Measurements from ENCODE around the gene KCNA1. TPM values are rescaled to one million over a fixed set of nuclear protein-coding genes. Genes with fewer than 3 reads are reported as not detected.
"Not testable (repeated sequence)": the region's sequence is repeated elsewhere in the genome, so short reads cannot be mapped to it uniquely, and the experiment has no call there.

KCNA1 gene
- polyA plus RNA-seq (2012; ENCODE audit: insufficient read depth, insufficient read length): not detected

DNA sequence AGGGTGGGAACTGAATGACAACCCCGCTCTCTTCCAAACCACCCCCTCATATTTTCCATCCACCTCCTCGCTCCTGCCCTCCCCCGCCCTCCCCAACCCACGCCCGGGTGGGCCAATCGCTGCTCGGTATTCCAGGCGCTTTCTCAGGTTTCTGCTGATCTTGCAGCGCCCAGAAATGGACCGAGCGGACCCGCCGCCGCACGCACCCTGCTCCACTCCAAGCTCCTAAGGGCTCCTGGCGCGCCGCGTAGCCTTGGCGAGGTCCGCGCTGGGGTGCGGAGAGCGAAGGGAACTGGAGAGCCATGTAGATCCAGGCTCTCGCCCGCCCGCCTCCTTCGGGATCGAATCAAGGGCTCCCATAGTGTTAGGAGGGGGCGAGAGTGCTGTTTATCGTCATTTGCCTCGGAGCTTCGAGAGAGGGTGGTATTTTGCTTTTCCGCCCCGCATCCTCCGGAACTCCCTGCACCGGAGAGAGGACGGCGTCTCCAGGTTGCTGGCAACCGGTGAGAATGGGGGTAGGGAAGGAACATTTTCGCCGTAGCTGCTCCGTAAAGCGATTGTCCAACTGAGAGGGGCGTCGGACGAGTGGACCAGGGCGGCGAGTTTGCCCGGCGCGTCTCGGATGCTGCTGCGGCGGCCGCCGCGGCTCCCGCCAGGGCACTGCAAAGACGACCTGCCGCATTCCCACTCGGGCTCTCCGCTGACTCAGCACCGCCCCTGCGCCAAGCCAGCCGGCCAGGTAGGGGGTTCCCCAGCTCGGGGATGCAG is at the start of gene KCNA1:
Gene KCNA1, plus strand, starts transcription at position 172 of the 768 bp plus-strand sequence. CDS start 1,474 bp downstream, outside the sequence.
- DNase-seq (ENCODE audit: low read depth, low spot score): no peak
- H3K4me3 ChIP-seq (ENCODE audit: low read length): no peak within 1 kb of the TSS

DNA sequence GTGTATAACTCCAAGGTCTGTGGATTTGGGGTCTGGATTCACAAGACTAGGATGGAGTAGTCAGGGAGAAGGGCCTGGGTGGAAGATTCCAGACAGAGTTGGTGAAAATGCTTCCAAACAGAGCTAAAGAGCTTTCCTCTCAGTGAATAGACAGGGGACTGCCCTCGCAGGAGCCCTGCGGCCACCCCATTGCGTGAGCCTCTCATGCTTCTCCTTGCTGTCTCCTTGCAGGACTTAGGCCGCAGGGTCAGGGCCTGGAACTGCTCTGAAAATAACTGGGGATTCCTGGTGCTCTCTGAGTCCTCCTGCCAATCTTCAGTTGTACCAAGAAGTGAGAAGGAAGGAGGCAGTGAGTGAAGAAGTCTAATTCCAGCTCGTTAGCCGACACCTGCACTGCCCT is 49.0 kb upstream of the KCNA1 start:
- no peak for DNase-seq (ENCODE audit: low read depth, low spot score)

DNA sequence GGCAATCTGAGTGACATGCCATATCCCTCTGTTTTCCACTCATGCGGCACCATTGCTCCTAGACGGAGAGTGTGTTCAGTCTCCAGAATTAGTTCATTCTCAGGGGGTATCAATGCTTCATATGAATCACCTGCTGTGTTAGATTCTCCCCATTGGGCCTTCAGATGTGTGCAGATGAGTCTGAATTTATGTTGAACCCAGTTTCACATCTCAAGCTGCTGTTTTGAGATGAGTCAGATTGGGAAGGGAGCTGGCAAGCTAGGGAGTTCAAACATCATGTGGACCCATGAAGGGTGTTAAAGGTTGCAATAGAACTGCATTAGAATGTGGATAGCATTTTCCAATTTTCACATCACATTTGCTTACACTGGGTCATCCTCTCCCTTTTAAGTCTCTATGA is 46.9 kb upstream of the KCNA1 start:
- no peak overlapping the region for H3K4me3 ChIP-seq (ENCODE audit: low read length)
- no peak for DNase-seq (ENCODE audit: low read depth, low spot score)

More for the DNA sequence above, 49.0 kb upstream of the KCNA1 start:
- H3K4me3 ChIP-seq (ENCODE audit: low read length): no peak overlapping the region

DNA sequence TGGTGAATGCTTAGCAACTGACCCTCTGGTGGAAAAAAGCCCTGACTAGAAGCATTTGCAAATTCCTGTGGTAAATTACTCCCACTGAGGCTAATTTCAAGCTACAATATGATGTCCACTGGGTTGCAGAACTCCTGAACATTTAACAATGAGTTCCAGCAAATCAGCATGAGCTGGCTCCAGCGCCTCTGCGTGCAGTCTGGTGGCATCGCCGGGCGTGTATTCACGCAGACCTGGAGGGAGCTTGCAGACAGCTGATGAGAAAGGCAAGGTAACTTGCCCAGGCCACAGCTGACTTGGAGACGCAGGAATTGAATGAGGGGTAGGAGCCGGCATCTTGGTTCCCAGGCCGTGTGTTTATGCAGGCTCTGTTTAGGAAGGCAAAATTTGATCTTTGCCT is 45.1 kb upstream of the KCNA1 start:
- H3K4me3 ChIP-seq (ENCODE audit: low read length): no peak overlapping the region
- DNase-seq (ENCODE audit: low read depth, low spot score): no peak

DNA sequence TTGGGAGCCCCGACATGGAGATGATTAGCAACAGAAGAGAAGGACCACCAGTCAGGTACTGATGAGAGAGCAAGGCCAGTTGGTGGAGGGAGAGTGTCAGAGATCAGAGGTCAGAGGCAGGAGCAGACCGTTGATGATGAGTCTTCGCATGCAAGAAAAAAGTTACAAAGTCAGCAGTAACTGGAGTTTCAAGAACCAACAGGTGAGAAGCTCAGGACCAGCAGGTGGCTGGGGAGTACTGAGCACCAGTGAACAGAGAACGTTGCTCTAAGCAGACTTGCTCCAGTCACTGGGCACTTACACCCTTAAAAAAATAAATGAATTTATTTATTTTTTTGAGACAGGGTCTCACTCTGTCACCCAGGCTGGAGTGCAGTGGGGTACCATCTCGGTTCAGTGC is 44.5 kb upstream of the KCNA1 start:
- DNase-seq (ENCODE audit: low read depth, low spot score): no peak
- H3K4me3 ChIP-seq (ENCODE audit: low read length): no peak overlapping the region

DNA sequence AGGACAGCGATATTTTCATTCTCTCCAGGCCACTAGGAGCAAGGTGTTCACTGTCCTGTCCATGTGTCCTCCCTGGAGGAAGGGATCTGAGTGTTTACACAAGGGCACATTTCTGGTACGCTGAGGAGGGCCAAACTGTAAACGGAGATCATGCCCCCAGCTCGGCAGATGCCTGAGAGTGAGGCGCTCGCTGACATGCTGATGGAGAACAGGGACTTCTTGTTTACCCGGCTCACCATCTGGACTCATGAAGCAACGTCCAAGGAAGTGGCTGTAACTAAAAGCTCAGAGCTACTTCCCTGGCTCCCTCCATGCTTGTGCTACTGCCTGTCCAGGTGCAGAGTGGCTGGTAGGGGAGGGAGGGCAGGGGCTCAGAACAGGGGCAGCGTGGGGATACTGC is 43.4 kb upstream of the KCNA1 start:
- DNase-seq (ENCODE audit: low read depth, low spot score): no peak

DNA sequence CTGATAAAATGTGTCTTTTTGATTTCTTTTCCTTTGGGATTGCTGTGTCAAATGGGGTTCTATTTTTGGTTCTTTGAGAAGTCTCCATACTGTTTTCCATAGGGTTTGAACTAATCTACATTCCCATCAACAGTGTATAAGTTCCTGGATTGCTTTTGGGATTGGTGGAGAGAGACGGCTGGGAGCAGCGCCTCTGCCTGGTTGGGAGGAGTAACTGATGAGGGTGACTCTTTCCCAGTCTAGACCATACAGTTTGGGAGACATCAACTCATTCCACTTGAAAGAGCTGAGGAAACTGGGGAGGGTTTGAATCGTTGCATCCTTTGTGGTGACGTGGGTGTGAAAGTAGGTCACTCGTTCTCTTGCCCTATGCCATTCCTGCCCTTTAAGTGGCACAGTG is 42.3 kb upstream of the KCNA1 start:
- no peak for DNase-seq (ENCODE audit: low read depth, low spot score)
- no peak overlapping the region for H3K4me3 ChIP-seq (ENCODE audit: low read length)

More for the DNA sequence above, 43.4 kb upstream of the KCNA1 start:
- no peak overlapping the region for H3K4me3 ChIP-seq (ENCODE audit: low read length)

DNA sequence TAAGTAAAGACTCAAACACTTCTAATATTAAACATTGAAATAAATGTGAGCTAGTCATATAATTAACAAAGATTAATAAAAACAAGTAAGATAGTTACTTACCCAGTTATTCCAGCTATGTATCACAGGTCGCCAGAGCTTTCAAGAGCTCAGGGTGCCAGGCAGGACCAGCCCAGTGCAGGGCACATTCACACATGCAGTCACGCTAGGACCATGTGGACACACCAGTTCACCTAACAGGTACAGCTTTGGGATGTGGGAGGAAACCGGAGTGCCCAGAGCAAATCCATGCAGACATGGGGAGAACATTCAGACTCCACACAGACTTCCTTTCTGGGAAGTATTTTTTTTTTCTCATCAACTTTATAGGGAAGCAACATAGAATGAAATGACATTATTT is 39.3 kb upstream of the KCNA1 start:
- no peak overlapping the region for H3K4me3 ChIP-seq (ENCODE audit: low read length)
- no peak for DNase-seq (ENCODE audit: low read depth, low spot score)

DNA sequence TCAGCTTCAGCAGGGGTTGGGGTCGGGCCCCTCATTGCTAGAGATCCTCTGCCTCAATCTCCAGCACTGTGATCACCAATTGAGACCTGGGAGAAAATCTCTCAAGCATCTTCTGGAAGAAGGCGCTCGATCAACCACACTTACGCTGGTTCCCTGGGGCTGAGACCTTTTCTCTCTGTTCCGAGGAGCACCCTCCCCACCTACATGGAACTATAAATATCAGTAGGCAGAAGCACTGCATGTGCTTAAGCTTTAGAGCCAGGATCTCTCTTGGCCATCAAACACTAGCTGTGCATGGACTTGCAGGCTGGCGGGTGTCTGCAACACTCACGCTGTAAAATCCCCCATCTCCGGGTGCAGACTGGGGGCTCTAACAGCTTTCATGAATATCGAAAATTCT is 38.2 kb upstream of the KCNA1 start:
- no peak overlapping the region for H3K4me3 ChIP-seq (ENCODE audit: low read length)
- DNase-seq (ENCODE audit: low read depth, low spot score): no peak

DNA sequence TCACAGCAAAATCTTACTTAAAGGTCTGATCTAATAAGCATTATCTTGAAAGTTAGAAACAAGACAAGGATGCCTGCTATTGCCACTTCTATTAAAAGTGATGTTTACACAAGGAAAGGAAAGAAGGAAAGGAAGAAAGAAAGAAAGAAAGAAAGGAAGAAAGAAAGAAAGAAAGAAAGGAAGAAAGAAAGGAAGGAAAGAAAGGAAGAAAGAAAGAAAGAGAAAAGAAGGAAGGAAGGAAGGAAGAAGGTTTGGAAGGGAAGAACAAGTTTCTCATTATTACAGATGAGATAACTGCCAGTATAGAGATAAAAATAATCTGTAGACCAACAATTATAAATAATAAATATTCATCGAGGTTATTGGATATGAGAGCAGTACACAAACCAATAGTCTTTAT is 35.8 kb upstream of the KCNA1 start:
- DNase-seq (ENCODE audit: low read depth, low spot score): no peak
- no peak overlapping the region for H3K4me3 ChIP-seq (ENCODE audit: low read length)

DNA sequence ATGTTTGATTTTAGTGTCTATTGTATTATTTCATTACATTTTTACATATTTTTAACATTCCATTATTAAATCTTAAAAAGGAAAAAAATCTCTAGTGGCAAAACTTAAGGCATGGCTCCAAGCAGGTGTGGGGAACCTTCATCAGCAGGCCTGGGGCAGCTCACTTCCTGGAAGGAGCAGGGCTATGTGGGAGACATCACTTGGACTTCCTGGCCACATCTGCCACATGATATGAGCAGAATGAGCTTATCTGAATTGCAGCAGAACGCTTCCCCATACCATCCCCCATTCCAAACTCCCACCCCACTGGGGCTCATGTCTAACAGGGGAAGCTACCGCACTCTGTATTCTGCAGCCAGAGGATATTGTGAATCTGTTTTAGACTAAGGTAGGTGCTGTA is 35.0 kb upstream of the KCNA1 start:
- DNase-seq (ENCODE audit: low read depth, low spot score): no peak
- no peak overlapping the region for H3K4me3 ChIP-seq (ENCODE audit: low read length)

DNA sequence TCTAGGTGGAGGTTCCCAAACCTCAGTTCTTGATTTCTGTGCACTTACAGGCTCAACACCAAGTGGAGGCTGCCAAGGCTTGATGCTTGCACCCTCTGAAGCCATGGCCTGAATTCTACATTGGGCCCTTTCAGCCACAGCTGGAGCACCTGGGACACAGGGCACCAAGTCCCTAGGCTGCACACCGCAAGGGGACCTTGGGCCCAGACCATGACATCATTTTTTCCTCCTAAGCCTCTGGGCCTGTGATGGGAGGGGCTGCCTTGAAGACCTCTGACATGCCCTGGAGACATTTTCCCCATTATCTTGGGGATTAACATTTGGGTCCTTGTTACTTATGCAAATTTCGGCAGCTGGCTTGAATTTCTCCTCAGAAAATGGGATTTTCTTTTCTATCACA is 30.2 kb upstream of the KCNA1 start:
- DNase-seq (ENCODE audit: low read depth, low spot score); H3K4me3 ChIP-seq (ENCODE audit: low read length): not testable (repeated sequence)

DNA sequence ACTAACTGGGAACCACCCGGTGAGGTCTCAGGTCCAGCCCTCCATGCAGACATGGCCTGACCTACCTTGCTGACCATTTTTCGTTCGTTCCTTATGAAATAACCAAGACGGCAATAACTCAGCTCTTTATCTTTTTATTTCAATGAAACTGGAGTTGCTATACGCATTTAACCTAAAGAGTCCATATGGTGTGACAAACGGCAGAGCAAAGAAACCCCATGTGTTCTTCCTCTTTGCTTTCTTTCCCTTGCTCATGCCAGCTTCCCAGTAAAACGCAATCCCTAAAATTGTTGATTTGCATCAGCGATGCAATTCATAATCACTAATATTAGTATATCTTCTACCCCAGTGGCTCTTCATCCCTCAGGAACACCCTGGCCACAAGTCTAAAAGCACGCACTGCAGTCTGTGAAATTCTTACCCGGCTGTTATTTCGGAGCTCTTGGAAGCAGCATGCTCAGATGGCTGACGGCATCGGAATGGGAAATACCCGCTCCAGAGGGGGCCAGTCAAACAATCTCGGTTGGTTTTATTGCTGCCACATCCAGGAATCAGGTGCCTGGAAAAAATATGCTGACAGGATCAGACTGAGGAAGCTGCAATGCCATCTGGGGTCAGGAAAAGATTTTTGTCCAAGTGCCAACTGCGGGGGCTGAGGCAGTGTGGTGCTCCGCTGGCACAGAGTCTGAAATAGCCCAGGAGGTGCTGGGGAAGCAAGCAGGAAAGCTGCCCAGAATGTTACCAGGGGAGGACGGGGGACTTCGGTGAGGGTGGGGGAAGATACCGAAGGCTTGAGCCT is 28.2 kb upstream of the KCNA1 start:
- H3K4me3 ChIP-seq (ENCODE audit: low read length): no peak overlapping the region
- no peak for DNase-seq (ENCODE audit: low read depth, low spot score)

DNA sequence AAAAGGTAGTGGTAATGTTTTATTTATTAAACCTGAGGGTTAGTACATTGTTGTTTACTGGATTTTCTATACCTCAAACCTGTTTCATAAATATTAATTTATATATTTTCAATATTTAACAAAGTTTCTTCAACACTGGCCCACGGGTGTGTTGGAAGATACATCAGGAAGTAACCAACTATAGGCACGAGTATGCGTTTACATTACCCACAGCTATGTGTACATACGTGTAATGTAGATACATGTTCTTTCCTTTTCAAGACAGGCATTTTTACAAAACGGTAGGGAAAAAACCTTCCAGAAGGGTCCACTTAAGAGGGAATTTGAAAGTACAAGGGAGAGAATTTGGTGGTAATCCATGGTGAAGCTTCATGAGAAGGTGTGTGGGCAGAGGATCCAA is 17.8 kb upstream of the KCNA1 start:
- no peak overlapping the region for H3K4me3 ChIP-seq (ENCODE audit: low read length)
- no peak for DNase-seq (ENCODE audit: low read depth, low spot score)

DNA sequence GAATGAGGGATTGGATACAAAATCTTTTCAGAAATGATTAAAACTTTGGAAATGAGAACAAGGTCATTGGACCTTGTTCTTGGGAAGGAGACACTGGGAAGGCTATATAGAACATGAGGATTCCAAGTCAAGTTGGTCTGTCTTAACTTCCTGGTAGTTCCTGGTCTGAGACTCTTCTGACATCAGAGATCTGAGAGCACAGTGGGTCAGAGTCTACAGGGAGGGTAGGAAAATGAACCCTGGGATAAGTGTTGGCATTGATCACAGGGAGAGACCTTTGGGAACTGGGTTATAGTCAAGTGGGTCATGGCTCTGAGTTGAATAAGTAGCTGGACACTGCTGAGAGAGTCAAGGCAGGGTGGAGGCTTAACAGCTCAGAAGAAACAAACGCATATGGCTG is 17.3 kb upstream of the KCNA1 start:
- H3K4me3 ChIP-seq (ENCODE audit: low read length): no peak overlapping the region
- no peak for DNase-seq (ENCODE audit: low read depth, low spot score)

DNA sequence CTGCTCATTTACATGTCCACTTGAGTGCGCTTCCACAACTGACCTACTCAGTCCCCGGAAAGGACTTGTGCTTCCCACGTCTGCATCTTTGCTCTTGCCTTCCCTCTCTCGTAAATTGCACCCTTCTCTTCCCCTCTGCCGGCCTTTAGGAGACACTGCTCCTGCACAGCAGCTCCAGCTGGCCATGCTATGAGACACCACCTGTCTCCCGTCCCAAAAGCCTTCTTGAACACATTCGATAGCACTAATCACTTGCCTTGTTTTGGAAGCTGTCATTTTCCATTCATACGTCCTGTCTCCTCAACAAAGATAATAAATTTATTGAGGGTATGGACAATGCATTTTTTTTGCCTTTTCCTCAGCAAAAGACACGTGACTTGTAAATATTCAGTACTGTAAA is 15.7 kb upstream of the KCNA1 start:
- H3K4me3 ChIP-seq (ENCODE audit: low read length): no peak overlapping the region
- no peak for DNase-seq (ENCODE audit: low read depth, low spot score)

DNA sequence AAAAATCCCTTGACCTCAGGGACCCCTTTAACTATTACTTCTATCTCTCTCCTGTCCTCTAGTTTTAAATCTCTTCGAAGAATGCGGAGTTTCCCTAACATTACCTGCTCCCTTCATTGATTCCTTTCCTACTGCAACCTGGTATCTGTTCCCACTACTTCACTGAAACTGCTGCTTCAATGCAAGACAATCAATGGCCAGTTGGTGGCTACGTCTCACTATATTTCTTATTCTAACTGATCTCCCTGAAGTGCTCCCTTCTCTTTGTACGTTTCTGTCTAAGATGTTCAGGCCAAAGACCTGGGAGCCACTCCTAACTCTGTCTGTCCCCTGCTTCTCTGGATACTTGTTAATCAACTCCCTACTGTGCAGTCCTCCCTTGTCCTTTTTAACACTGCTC is 10.3 kb upstream of the KCNA1 start:
- H3K4me3 ChIP-seq (ENCODE audit: low read length): no peak overlapping the region
- peak; percentile 7 for DNase-seq (ENCODE audit: low read depth, low spot score)

DNA sequence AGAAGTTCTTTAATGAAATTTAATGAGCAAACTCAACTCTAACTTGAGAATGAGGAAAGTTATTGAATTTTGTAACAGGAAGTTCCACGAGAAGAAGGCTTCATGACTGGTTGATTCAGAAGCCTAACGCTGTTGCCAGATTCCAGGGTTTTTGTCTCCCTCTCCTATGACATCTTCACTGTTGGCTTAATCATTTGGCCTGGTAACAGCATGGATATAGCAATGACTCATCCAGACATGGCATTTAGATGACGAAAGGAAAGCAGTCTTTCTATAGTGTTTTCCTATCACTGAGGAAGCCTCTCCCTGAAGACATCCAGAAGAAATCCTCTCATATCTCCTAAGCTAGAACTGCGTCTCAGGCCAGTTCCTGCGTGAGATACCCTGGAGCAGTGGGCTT is 9.4 kb upstream of the KCNA1 start:
- H3K4me3 ChIP-seq (ENCODE audit: low read length): no peak overlapping the region
- no peak for DNase-seq (ENCODE audit: low read depth, low spot score)

DNA sequence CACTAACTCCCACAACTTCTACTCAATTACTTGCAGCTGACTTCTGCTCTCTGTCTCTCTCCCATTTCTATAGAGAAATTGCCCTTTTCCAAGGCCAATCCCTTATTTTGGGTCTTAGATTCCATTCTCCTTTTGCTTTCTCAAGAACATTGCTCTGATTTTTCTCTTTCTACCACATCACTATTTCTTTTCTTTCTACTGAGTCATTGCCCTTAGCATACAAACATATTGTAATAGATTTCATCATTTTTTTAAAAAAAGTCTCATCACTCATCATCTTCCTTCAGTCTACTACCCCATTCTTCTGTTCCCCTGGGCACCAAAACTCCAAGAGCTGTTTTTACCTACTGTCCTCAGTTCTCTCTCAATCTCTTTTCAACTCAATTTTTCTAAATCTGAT is 4.4 kb upstream of the KCNA1 start:
- DNase-seq (ENCODE audit: low read depth, low spot score): no peak
- H3K4me3 ChIP-seq (ENCODE audit: low read length): no peak overlapping the region

DNA sequence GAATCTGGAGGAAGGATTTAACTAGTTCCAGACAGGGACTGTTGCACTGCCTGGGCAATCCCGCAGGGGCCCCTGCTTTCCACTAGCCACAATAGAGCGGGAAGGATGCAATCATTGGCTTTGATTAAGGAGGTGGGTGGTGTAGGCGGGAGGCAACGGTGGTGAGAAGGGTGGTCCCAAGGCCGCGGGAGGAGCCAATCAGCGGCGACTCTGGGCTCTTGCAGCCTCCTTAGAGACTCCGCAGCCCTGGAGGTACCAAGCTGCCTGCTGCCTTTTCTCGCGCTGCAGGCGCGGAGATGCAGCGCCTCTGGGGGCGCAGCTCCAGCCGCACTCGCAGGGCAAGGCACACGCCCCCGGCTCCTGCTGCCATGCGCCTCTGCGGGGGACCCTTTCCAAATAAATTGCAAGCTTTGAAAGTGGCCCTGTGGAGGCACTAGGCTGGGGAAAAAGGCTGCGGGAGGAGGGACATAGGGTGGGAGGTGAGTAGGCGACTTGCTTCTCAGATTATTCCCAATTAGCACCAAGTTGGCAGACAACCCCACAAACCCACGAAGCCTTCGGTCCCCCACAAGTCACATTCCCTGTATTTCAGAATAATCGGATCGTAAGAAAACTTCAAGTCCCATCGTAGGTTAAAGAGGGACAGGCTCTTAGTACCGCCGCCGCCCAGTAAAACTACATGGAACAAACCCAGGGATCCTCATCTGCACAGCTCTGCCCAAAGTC is 858 bp upstream of the KCNA1 start:
- no peak overlapping the region for H3K4me3 ChIP-seq (ENCODE audit: low read length)

More for the DNA sequence above, 858 bp upstream of the KCNA1 start:
- DNase-seq (ENCODE audit: low read depth, low spot score): peak; percentile 54

All from Jurkat, Clone E6-1 (cell line).